WERI-Rb-1 (cell line): Measurements from ENCODE around the gene MYO1B.

Source experiments
- DNase-seq: peaks from one replicate; pipeline ENCODE4 v3.0.0-alpha.2; 2020
- H3K27ac ChIP-seq: fragments of 250-450 bp; sonication (Bioruptor Pico); 2 replicates; pipeline ENCODE4 v1.5.1; 2020; ENCODE audit warnings: mild to moderate bottlenecking, moderate library complexity
- H3K27me3 ChIP-seq: fragments of 250-450 bp; sonication (Bioruptor Pico); 2 replicates; pipeline ENCODE4 v1.5.1; 2021; ENCODE audit warnings: mild to moderate bottlenecking, low read depth, moderate library complexity; ENCODE audit not compliant: insufficient read depth, severe bottlenecking
- H3K36me3 ChIP-seq: fragments of 250-450 bp; sonication (Bioruptor Pico); 2 replicates; pipeline ENCODE4 v1.5.1; 2020; ENCODE audit warnings: mild to moderate bottlenecking, moderate library complexity
- H3K4me3 ChIP-seq: 2 replicates; pipeline ENCODE4 v1.5.1; 2011; ENCODE audit warnings: low read depth, mild to moderate bottlenecking, control low read depth, low read length
- H3K9me3 ChIP-seq: fragments of 250-450 bp; sonication (Bioruptor Pico); 2 replicates; pipeline ENCODE4 v1.5.1; 2021; ENCODE audit warnings: mild to moderate bottlenecking, moderate library complexity; ENCODE audit not compliant: severe bottlenecking
- CTCF ChIP-seq: IDR thresholded peaks from 2 replicates; pipeline ENCODE4 v1.5.1; 2011; ENCODE audit warnings: low read depth, mild to moderate bottlenecking, control low read depth, inconsistent platforms, low read length

MYO1B gene

GRCh38 chr2:191262436-191262835, 17.2 kb downstream of the MYO1B start:
- H3K4me3 ChIP-seq, result no peak overlapping the region
- no peaks in the 10 kb centered on the region for H3K9me3 ChIP-seq
- H3K27me3 ChIP-seq, result no peaks in the 10 kb centered on the region
- no peak overlapping the region for H3K27ac ChIP-seq
- TF ChIP-seq CTCF, result no peak
- H3K36me3 ChIP-seq, result no peaks in the 10 kb centered on the region
- DNase-seq, result no peak

DNA sequence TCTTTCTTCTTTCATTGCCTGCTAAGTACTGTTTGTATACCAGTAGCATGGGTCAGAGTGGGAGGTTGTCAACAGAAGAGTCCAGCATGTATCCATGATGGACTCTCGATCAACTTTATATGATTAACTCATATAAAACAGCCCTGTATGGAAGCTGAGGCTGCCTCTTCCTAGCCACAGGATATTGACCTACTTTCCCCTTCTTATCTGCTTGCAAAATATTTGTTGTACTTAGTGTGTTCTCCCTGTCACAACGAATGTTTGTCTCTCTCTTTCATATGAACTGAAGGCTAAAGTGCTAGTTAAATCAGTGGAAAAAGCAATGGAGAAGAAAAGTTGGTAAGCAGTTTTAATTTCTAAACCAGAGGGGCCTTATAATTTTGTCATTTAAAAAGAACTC, 17.8 kb downstream of the MYO1B start:
- H3K9me3 ChIP-seq, result no peaks in the 10 kb centered on the region
- no peak overlapping the region for H3K4me3 ChIP-seq
- TF ChIP-seq CTCF, result no peak
- no peak for DNase-seq
- no peaks in the 10 kb centered on the region for H3K36me3 ChIP-seq
- H3K27ac ChIP-seq, result no peak overlapping the region
- no peaks in the 10 kb centered on the region for H3K27me3 ChIP-seq

DNA sequence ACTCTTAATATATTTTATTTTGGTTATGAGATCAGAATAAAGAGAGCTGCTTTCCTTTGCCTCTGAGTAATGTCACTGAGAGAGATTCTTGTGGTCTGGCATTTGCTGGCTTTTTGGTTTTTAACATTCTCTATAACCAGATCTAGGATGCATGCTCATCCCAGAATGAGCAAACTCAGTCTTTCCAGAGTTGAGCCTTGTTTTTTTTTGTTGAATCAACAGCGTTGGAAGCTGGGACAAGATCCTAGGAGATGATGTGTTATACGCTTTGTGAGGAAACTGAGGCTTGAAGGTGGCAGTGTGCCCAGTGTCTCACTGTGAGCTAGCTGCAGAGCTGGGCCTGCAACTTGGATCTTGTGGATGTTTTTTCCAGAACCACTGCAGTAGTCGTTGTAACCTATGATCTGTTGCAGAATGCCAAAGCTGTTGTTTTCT, 19.5 kb downstream of the MYO1B start:
- H3K27me3 ChIP-seq, result no peaks in the 10 kb centered on the region
- no peaks in the 10 kb centered on the region for H3K36me3 ChIP-seq
- H3K9me3 ChIP-seq, result no peaks in the 10 kb centered on the region
- DNase-seq, result no peak
- TF ChIP-seq CTCF, result no peak
- no peak overlapping the region for H3K4me3 ChIP-seq
- no peak overlapping the region for H3K27ac ChIP-seq

GRCh38 chr2:191265311-191266170, 20.3 kb downstream of the MYO1B start:
- Histone ChIP-seq H3K36me3 (no peaks in the 10 kb centered on the region), H3K9me3 (no peaks in the 10 kb centered on the region), H3K27me3 (no peaks in the 10 kb centered on the region), H3K27ac (no peak overlapping the region), H3K4me3 (no peak overlapping the region)
- no peak for TF ChIP-seq CTCF
- no peak for DNase-seq

GRCh38 chr2:191266201-191266600, 21.0 kb downstream of the MYO1B start:
- Histone ChIP-seq H3K36me3 (no peaks in the 10 kb centered on the region), H3K9me3 (no peaks in the 10 kb centered on the region), H3K27ac (no peak overlapping the region), H3K27me3 (no peaks in the 10 kb centered on the region), H3K4me3 (no peak overlapping the region)
- DNase-seq, result no peak
- TF ChIP-seq CTCF, result no peak

- no peak overlapping the region for H3K27ac ChIP-seq
- DNase-seq, result no peak
- H3K36me3 ChIP-seq, result no peaks in the 10 kb centered on the region
- no peak overlapping the region for H3K4me3 ChIP-seq
- H3K27me3 ChIP-seq, result no peaks in the 10 kb centered on the region
- TF ChIP-seq CTCF, result no peak
- no peaks in the 10 kb centered on the region for H3K9me3 ChIP-seq
These were observed 23.4 kb downstream of the MYO1B start for GRCh38 chr2:191268596-191268995.
